GM18519 (cell line): ENCODE data around the gene NRXN3.

Experiments used
- ATAC-seq: cut with Tn5 transposase; IDR thresholded peaks from one replicate; pipeline ENCODE4 v1.9.1; 2021; ENCODE audit warnings: mild to moderate bottlenecking, moderate library complexity; ENCODE audit not compliant: unreplicated experiment, low FRiP score

NRXN3 gene

GRCh38 chr14:79157369-79157768 is 987.2 kb downstream of the NRXN3 start:
- ATAC-seq: no peak

- no peak for ATAC-seq
Measured at GRCh38 chr14:79161571-79161970, 991.4 kb downstream of the NRXN3 start.

GRCh38 chr14:79162833-79163232 is 992.7 kb downstream of the NRXN3 start:
- no peak for ATAC-seq

GRCh38 chr14:79165471-79166090 is 995.4 kb downstream of the NRXN3 start:
- no peak for ATAC-seq

- ATAC-seq: no peak
Measured at GRCh38 chr14:79166171-79166570, 996.0 kb downstream of the NRXN3 start.

- no peak for ATAC-seq
Measured at GRCh38 chr14:79167957-79168356, 997.8 kb downstream of the NRXN3 start.

GRCh38 chr14:79175671-79176070 is 1005.5 kb downstream of the NRXN3 start:
- ATAC-seq: no peak

- ATAC-seq: no peak
Measured at GRCh38 chr14:79177106-79177505, 1006.9 kb downstream of the NRXN3 start.

- no peak for ATAC-seq
Measured at GRCh38 chr14:79178719-79179118, 1008.5 kb downstream of the NRXN3 start.

- no peak for ATAC-seq
Measured at GRCh38 chr14:79179985-79180384, 1009.8 kb downstream of the NRXN3 start.

- no peak for ATAC-seq
Measured at GRCh38 chr14:79180656-79181055, 1010.5 kb downstream of the NRXN3 start.

- ATAC-seq: no peak
Measured at GRCh38 chr14:79186523-79186922, 1016.4 kb downstream of the NRXN3 start.

GRCh38 chr14:79193689-79194477 is 1023.7 kb downstream of the NRXN3 start:
- ATAC-seq: no peak

- ATAC-seq: no peak
Measured at GRCh38 chr14:79196216-79196615, 1026.0 kb downstream of the NRXN3 start.

- ATAC-seq: no peak
Measured at GRCh38 chr14:79197516-79197915, 1027.3 kb downstream of the NRXN3 start.

- no peak for ATAC-seq
Measured at GRCh38 chr14:79199217-79199616, 1029.0 kb downstream of the NRXN3 start.

GRCh38 chr14:79201564-79202207 is 1031.5 kb downstream of the NRXN3 start:
- no peak for ATAC-seq

GRCh38 chr14:79204591-79204990 is 1034.4 kb downstream of the NRXN3 start:
- ATAC-seq: no peak

- ATAC-seq: no peak
Measured at GRCh38 chr14:79209418-79209817, 1039.2 kb downstream of the NRXN3 start.

- ATAC-seq: no peak
Measured at GRCh38 chr14:79225815-79226214, 1055.6 kb downstream of the NRXN3 start.

GRCh38 chr14:79229383-79229909 is 1059.3 kb downstream of the NRXN3 start:
- no peak for ATAC-seq
